Left kidney (tissue), 2 donors: ENCODE measurements around the gene FRAS1. TPM values are rescaled to one million over a fixed set of nuclear protein-coding genes. Genes with fewer than 3 reads are reported as not detected.
"Not testable (repeated sequence)": the region's sequence is repeated elsewhere in the genome, so short reads cannot be mapped to it uniquely, and the experiment has no call there.

Source experiments
- DNase-seq: peaks from one replicate; pipeline ENCODE4 v3.0.0-alpha.2; 2013
- polyA plus RNA-seq: library from polyadenylated mRNA; unstranded; fragments of 120-200 nt; gene quantifications from one replicate; pipeline ENCODE4 v1.2.1, GENCODE V29; 2013; ENCODE audit not compliant: insufficient read length

The FRAS1 gene
- polyA plus RNA-seq, 1 donor, result 87.6 TPM

GRCh38 chr4:78213218-78213617 lies 156.1 kb downstream of the FRAS1 start:
- no peak for DNase-seq

GRCh38 chr4:78214078-78214477 lies 157.0 kb downstream of the FRAS1 start:
- no peak for DNase-seq

GRCh38 chr4:78217557-78217956 lies 160.4 kb downstream of the FRAS1 start:
- no peak for DNase-seq

GRCh38 chr4:78218260-78218659 lies 161.1 kb downstream of the FRAS1 start:
- no peak for DNase-seq

- no peak for DNase-seq
Measured at GRCh38 chr4:78219825-78220224, 162.7 kb downstream of the FRAS1 start.

GRCh38 chr4:78220283-78220682 lies 163.2 kb downstream of the FRAS1 start:
- DNase-seq, result no peak

- DNase-seq, result peak; percentile 18
Measured at GRCh38 chr4:78222575-78223186, 165.6 kb downstream of the FRAS1 start.

GRCh38 chr4:78225236-78225635 lies 168.1 kb downstream of the FRAS1 start:
- DNase-seq, result no peak

- DNase-seq, result no peak
Measured at GRCh38 chr4:78226279-78226678, 169.2 kb downstream of the FRAS1 start.

GRCh38 chr4:78227411-78228057 lies 170.4 kb downstream of the FRAS1 start:
- no peak for DNase-seq

- no peak for DNase-seq
Measured at GRCh38 chr4:78235800-78236199, 178.7 kb downstream of the FRAS1 start.

GRCh38 chr4:78237360-78237759 lies 180.2 kb downstream of the FRAS1 start:
- no peak for DNase-seq

- DNase-seq, result no peak
Measured at GRCh38 chr4:78242071-78242470, 184.9 kb downstream of the FRAS1 start.

- no peak for DNase-seq
Measured at GRCh38 chr4:78244705-78245485, 187.8 kb downstream of the FRAS1 start.

- peak; percentile 29 for DNase-seq
Measured at GRCh38 chr4:78247536-78248285, 190.6 kb downstream of the FRAS1 start.

GRCh38 chr4:78250500-78250899 lies 193.4 kb downstream of the FRAS1 start:
- no peak for DNase-seq

- not testable (repeated sequence) for DNase-seq
Measured at GRCh38 chr4:78252773-78253172, 195.7 kb downstream of the FRAS1 start.

- no peak for DNase-seq
Measured at GRCh38 chr4:78254893-78255292, 197.8 kb downstream of the FRAS1 start.

- DNase-seq, result no peak
Measured at GRCh38 chr4:78265006-78265405, 207.9 kb downstream of the FRAS1 start.

GRCh38 chr4:78267790-78268189 lies 210.7 kb downstream of the FRAS1 start:
- DNase-seq, result no peak

- DNase-seq, result no peak
Measured at GRCh38 chr4:78268597-78268996, 211.5 kb downstream of the FRAS1 start.

- not testable (repeated sequence) for DNase-seq
Measured at GRCh38 chr4:78275450-78275849, 218.3 kb downstream of the FRAS1 start.

- no peak for DNase-seq
Measured at GRCh38 chr4:78286281-78286680, 229.2 kb downstream of the FRAS1 start.
